GM23338 (cell line): ENCODE data around the gene OSBPL5. TPM values are rescaled to one million over a fixed set of nuclear protein-coding genes. Genes with fewer than 3 reads are reported as not detected.

ENCODE experiments used
- polyA plus RNA-seq: library from polyadenylated mRNA; unstranded; fragments of >200 nt; fragmentation: Nextera tagmentation; extraction: Ambion mirVana; gene quantifications from 2 replicates; pipeline ENCODE4 v1.2.1, GENCODE V29; 2016
- small RNA-seq: library from RNA; depleted of rRNA; stranded (forward); fragments of <200 nt; gene quantifications from one replicate; pipeline ENCODE3, GENCODE V24; 2014; ENCODE audit warnings: low replicate concordance
- total RNA-seq: library from RNA; depleted of rRNA; stranded (reverse); fragments of >200 nt; shearing (Covaris generic); gene quantifications from 2 replicates; pipeline ENCODE4 v1.2.3, GENCODE V29; 2014; rRNA removed

Gene OSBPL5
- total and polyA plus RNA-seq, 2 experiments from 2014 or later: 2.7 to 12.0 TPM

Small RNA genes lying within 50 kb of the gene (small RNA-seq; reads per million reads assigned to genes)
- not detected for gene RNU1-91P

Other genes with a start within 250 kb of the OSBPL5 start
- gene PHLDA2, start 235.9 kb downstream of the OSBPL5 start, total RNA-seq: 3.8 TPM in 1 of 2 replicates, not detected in the other
- gene PHLDA2, start 235.9 kb downstream of the OSBPL5 start, polyA plus RNA-seq: 16.5 and 19.2 TPM in 2 replicates
- gene NAP1L4, start 173.0 kb downstream of the OSBPL5 start, total RNA-seq: 181 and 183 TPM in 2 replicates
- 171 and 189 TPM in 2 replicates for gene NAP1L4, start 173.0 kb downstream of the OSBPL5 start, polyA plus RNA-seq
- gene CARS1, start 107.9 kb downstream of the OSBPL5 start, total RNA-seq: 94.1 and 95.9 TPM in 2 replicates
- 71.0 and 72.9 TPM in 2 replicates for gene CARS1, start 107.9 kb downstream of the OSBPL5 start, polyA plus RNA-seq
- not detected in 2 replicates for gene MRGPRG, start 53.5 kb upstream of the OSBPL5 start, total RNA-seq
- not detected in 2 replicates for gene MRGPRG, start 53.5 kb upstream of the OSBPL5 start, polyA plus RNA-seq
- gene MRGPRE, start 67.1 kb upstream of the OSBPL5 start, total RNA-seq: not detected in 2 replicates
- not detected in 2 replicates for gene MRGPRE, start 67.1 kb upstream of the OSBPL5 start, polyA plus RNA-seq
- gene ZNF195, start 213.8 kb upstream of the OSBPL5 start, total RNA-seq: 95.3 and 101 TPM in 2 replicates
- 81.6 and 116 TPM in 2 replicates for gene ZNF195, start 213.8 kb upstream of the OSBPL5 start, polyA plus RNA-seq